SJSA1 (cell line): ENCODE results near the gene GABRR3. TPM values are rescaled to one million over a fixed set of nuclear protein-coding genes. Genes with fewer than 3 reads are reported as not detected.
"Not testable (repeated sequence)": the region's sequence is repeated elsewhere in the genome, so short reads cannot be mapped to it uniquely, and the experiment has no call there.

Experiments
- DNase-seq, 2 experiments: peaks; one replicate each; pipeline ENCODE4 v3.0.0-alpha.2; 2015 to 2020; ENCODE audit warnings: low spot score in 2 of 2, low read depth in 1 of 2
- H3K27ac ChIP-seq: fragments of 250-450 bp; sonication (Bioruptor Pico); 2 replicates; pipeline ENCODE4 v1.5.1; 2020; ENCODE audit warnings: mild to moderate bottlenecking, moderate library complexity
- H3K27me3 ChIP-seq: fragments of 250-450 bp; sonication (Bioruptor Pico); replicated peaks from 2 replicates; pipeline ENCODE4 v1.5.1; 2020; ENCODE audit warnings: mild to moderate bottlenecking, moderate library complexity
- H3K36me3 ChIP-seq: fragments of 250-450 bp; sonication (Bioruptor Pico); 2 replicates; pipeline ENCODE4 v1.5.1; 2020; ENCODE audit warnings: mild to moderate bottlenecking
- H3K4me1 ChIP-seq: fragments of 250-450 bp; sonication (Bioruptor Pico); replicated peaks from 2 replicates; pipeline ENCODE4 v1.6.1; 2021; ENCODE audit warnings: mild to moderate bottlenecking
- H3K4me3 ChIP-seq: fragments of 250-450 bp; sonication (Bioruptor Pico); 2 replicates; pipeline ENCODE4 v1.5.1; 2020; ENCODE audit warnings: mild to moderate bottlenecking
- H3K9me3 ChIP-seq: fragments of 250-450 bp; sonication (Bioruptor Pico); replicated peaks from 2 replicates; pipeline ENCODE4 v1.5.1; 2020; ENCODE audit warnings: mild to moderate bottlenecking
- total RNA-seq: library from RNA; depleted of rRNA; stranded (reverse); fragments of >200 nt; shearing (Covaris generic); gene quantifications from 2 replicates; pipeline ENCODE4 v1.2.3, GENCODE V29; 2014

Gene GABRR3
- total RNA-seq, 1 experiment from 2014 or later, result not detected

DNA sequence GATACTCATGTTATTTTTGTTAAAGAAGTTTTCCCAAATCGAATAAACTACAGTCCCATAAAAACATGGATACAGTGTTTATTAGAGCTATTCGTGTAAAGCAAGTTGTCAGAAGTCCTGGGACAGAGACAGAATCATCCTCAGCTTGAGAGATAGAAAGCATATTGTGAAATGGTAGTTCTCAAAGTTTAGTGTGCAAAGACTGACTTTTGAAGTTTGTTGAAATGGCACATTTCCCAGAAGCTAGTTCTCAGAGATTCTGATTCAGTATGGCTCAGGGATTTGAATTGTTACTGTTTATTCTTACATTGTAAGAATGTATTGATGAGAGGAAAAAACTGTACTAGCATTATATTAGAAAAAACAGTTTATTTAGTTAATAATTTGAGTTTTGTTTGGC, 22.1 kb downstream of the GABRR3 start:
- Histone ChIP-seq H3K36me3 (no peaks in the 10 kb centered on the region), H3K4me1 (no peaks in the 10 kb centered on the region), H3K4me3 (no peak overlapping the region), H3K9me3 (no peaks in the 10 kb centered on the region), H3K27ac (no peak overlapping the region), H3K27me3 (no peaks in the 10 kb centered on the region)
- DNase-seq, result no peak

DNA sequence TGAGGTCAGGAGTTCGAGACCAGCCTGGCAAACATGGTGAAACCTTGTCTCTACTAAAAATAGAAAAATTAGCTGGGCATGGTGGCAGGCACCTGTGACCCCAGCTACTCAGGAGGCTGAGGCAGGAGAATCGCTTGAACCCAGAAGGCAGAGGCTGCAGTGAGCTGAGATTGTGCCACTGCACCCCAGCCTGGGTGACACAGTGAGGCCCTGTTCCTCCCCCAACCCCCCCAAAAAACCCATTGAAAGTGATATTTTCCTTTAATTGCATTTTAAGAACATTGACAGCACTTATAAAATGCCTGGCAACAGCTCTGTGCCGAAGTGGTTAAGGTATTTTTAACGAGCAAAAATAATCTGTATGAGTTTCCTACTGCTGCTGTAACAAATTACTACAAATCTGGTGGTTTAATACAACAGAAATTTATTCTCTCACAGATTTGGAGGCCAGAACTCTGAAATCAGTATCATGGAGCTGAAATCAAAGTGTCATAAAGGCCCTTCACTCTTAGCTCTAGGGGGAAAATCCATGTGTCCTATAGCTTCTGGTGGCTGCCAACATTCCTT, 24.1 kb downstream of the GABRR3 start:
- H3K9me3 ChIP-seq, H3K4me3 ChIP-seq, H3K27ac ChIP-seq, H3K4me1 ChIP-seq, H3K36me3 ChIP-seq, H3K27me3 ChIP-seq, DNase-seq: not testable (repeated sequence)

DNA sequence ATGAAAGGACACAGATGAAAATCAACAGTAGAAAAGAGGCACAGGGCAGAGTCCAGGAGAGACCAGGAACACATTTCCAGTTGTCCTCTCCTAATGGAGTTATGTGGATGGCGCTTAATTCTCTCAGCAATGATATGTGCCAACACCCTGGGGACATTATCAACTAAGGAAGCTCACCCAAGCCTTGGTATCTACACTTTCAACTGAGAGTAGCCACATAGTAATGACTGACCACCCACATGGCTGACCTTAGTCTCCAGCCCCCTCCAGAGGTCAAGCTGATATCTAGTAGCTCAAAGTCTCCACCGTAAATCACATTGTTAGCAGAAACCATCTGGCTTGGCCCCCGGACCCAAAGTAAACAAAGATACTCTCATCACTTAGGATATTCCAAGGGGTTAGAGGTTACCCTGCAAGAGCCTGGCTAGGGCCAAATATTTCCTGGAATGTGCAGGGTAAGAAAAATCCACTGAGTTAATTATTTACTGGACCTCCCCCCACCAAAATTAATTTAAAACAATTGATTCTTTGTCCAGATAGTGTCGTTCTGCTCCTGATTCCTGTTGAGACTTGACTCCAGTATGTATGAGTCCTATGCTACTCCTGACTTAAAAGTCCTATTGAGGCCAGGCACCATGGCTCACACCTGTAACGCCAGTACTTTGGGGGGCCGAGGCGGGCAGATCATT, 24.8 kb downstream of the GABRR3 start:
- no peaks in the 10 kb centered on the region for H3K9me3 ChIP-seq
- H3K27ac ChIP-seq, result no peak overlapping the region
- no peak overlapping the region for H3K4me3 ChIP-seq
- no peak for DNase-seq
- H3K4me1 ChIP-seq, result no peaks in the 10 kb centered on the region
- H3K36me3 ChIP-seq, result no peaks in the 10 kb centered on the region
- no peaks in the 10 kb centered on the region for H3K27me3 ChIP-seq

DNA sequence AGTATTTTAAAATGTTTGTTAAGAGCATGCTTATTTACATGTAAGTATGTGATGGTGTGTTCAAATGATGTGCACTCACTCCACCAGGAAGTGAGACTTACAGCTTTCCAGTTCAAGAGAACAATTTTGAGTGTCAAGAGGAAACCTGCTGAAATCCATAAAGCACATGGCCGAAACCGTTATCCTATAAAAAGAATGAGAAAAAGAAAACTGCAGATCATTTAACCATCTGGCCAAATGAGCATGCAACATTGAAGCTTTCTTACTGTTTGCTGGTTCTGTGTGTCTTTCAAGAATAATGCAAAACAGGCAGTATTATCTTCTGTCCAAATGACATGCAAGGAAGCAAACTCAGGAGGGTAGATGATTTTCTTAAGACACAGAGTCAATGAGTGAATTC, 26.3 kb downstream of the GABRR3 start:
- no peak overlapping the region for H3K4me3 ChIP-seq
- no peaks in the 10 kb centered on the region for H3K27me3 ChIP-seq
- no peaks in the 10 kb centered on the region for H3K36me3 ChIP-seq
- H3K27ac ChIP-seq, result no peak overlapping the region
- H3K9me3 ChIP-seq, result no peaks in the 10 kb centered on the region
- H3K4me1 ChIP-seq, result no peaks in the 10 kb centered on the region
- DNase-seq, result no peak

DNA sequence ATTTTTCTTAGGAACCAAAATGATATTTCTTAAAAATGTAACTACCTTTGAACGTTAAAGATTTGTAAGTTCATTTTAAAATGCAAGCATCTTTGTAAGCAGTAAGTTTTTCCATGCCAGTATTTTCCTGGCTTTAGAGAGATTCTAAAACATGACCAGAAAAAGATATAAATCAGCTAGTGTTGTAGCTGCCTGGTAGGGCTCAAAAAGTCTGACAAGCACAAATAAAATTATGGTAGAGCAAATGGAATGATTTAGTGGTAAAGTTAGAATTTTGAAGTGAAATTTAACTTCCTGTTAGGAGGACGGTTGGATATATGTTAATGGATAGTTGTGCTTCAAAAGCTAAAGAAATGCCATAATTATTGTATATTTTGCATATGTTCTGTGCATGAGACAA, 29.7 kb downstream of the GABRR3 start:
- Histone ChIP-seq H3K4me3 (no peak overlapping the region), H3K27ac (no peak overlapping the region), H3K36me3 (no peaks in the 10 kb centered on the region), H3K27me3 (no peaks in the 10 kb centered on the region), H3K9me3 (no peaks in the 10 kb centered on the region), H3K4me1 (no peaks in the 10 kb centered on the region)
- no peak for DNase-seq

DNA sequence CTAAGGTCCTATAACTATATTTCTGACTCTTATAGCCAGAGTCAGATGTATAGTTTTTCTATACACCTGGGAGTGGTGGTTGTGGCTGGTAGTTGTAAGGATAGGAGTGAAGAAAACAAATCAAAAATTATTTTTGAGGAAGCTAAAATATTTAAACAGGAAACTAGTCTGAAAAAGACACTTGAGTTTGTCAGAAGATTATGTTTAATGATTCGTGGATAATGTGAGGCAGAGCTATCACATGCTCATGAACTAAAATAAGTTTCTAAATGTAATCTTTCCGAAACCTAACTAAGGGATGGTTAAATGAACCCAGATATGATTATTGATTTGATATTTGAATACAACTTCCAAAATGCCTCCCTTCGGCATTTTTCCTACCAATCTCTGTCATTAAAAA, 30.4 kb downstream of the GABRR3 start:
- no peak overlapping the region for H3K27ac ChIP-seq
- no peak overlapping the region for H3K4me3 ChIP-seq
- no peaks in the 10 kb centered on the region for H3K9me3 ChIP-seq
- no peak for DNase-seq
- H3K27me3 ChIP-seq, result no peaks in the 10 kb centered on the region
- H3K4me1 ChIP-seq, result no peaks in the 10 kb centered on the region
- no peaks in the 10 kb centered on the region for H3K36me3 ChIP-seq

- Histone ChIP-seq H3K36me3 (no peaks in the 10 kb centered on the region), H3K4me1 (no peaks in the 10 kb centered on the region), H3K4me3 (no peak overlapping the region), H3K27me3 (no peaks in the 10 kb centered on the region; the same call in 1 of the 2 replicates), H3K27ac (no peak overlapping the region), H3K9me3 (no peaks in the 10 kb centered on the region)
- no peak for DNase-seq
These were observed 31.7 kb downstream of the GABRR3 start for GRCh38 chr3:98003306-98003969.

DNA sequence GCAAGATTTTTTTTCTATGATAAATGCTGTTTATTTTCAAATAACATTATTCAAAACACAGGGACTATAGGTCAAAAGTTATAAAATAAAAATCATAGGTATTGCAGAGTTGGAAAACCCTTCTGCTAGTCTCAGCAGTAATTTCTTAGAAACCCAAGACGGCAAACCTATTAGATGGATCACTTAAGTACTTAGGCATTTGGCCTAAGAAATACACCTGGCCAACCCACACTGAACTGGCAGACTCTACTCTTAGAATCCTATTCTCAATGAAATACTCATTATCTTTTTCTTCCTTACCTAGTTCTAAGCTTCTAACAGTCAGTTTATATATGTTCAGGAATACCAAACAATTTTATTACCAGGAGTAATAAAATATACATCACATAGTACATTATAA, 32.4 kb downstream of the GABRR3 start:
- H3K4me3 ChIP-seq, result no peak overlapping the region
- no peaks in the 10 kb centered on the region for H3K36me3 ChIP-seq
- no peaks in the 10 kb centered on the region for H3K9me3 ChIP-seq
- H3K27ac ChIP-seq, result no peak overlapping the region
- no peak for DNase-seq
- no peaks in the 10 kb centered on the region; the same call in 1 of the 2 replicates for H3K27me3 ChIP-seq
- H3K4me1 ChIP-seq, result no peaks in the 10 kb centered on the region

DNA sequence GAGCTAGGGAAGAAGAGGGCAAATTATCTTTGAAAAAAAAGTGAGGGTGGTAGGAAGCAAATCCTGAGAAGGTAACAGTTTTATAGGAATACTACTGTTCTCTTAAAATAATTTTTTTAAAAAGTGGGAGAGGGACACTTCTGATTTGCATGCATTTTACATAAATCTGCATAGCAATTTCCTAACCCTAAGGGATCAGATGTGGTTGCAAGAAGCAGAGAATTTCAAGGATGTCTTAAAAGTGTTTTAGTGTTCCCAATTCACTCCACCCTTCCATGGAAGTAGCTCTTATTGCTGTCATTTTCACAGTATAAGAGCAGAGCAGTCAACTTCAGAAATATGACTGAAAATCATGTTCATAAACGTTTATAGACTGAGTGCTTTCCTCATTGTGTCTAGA, 35.1 kb downstream of the GABRR3 start:
- Histone ChIP-seq H3K27ac (no peak overlapping the region), H3K9me3 (no peaks in the 10 kb centered on the region), H3K36me3 (no peaks in the 10 kb centered on the region), H3K4me1 (no peaks in the 10 kb centered on the region), H3K27me3 (no peaks in the 10 kb centered on the region; the same call in 1 of the 2 replicates), H3K4me3 (no peak overlapping the region)
- no peak for DNase-seq

DNA sequence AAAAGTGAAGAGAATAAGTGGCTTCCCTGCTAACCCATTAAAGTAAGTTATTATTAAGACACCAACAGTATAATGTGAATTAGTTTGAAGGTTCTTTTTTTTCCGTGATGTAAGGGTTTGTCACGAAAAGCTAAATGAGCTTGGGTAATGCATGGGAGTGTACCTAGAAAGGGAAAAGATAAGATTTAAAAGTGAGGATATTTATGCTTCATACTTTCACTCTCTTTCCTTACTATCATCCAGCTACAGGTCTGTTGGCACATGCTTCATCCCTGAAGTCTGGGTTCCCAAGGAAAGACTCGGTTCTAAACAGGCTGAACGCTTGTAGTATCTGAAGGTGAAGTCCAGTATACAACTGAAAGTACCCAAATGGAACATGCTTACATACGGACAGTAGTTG, 36.0 kb downstream of the GABRR3 start:
- Histone ChIP-seq H3K36me3 (no peaks in the 10 kb centered on the region), H3K4me3 (no peak overlapping the region), H3K27ac (no peak overlapping the region), H3K27me3 (no peaks in the 10 kb centered on the region; the same call in 1 of the 2 replicates), H3K4me1 (no peaks in the 10 kb centered on the region), H3K9me3 (no peaks in the 10 kb centered on the region)
- no peak for DNase-seq

- DNase-seq, result no peak
- Histone ChIP-seq H3K27ac (no peak overlapping the region), H3K36me3 (no peaks in the 10 kb centered on the region), H3K27me3 (no peaks in the 10 kb centered on the region; the same call in 1 of the 2 replicates), H3K4me1 (no peaks in the 10 kb centered on the region), H3K9me3 (no peaks in the 10 kb centered on the region), H3K4me3 (no peak overlapping the region)
These were observed 38.1 kb downstream of the GABRR3 start for GRCh38 chr3:97996988-97997387.

GRCh38 chr3:97994328-97994945, 40.7 kb downstream of the GABRR3 start:
- Histone ChIP-seq H3K4me3 (no peak overlapping the region), H3K36me3 (no peaks in the 10 kb centered on the region), H3K27me3 (no peaks in the 10 kb centered on the region; the same call in 1 of the 2 replicates), H3K9me3 (no peaks in the 10 kb centered on the region), H3K27ac (no peak overlapping the region), H3K4me1 (no peaks in the 10 kb centered on the region)
- DNase-seq, result no peak

DNA sequence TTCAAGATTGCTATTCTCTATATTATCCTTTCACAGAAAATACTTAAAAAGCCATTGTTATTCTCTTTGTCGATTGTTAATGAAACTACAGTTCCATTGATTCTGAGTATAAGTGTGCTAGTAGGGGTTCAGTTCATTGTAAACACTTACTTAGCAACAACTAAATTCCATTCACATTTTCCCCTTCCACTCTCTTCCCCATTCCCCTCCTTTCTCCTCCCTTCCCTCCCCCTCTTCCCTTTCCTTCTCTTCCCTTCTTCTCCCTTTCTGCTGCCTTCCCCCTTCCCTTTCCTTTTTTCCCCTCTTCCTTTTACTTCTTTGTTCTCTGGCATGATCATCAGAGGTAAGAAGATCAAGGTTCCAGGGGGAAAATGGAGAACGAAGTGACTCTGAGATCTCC, 41.6 kb downstream of the GABRR3 start:
- no peak overlapping the region for H3K4me3 ChIP-seq
- no peaks in the 10 kb centered on the region for H3K4me1 ChIP-seq
- no peak for DNase-seq
- H3K9me3 ChIP-seq, result no peaks in the 10 kb centered on the region
- no peak overlapping the region for H3K27ac ChIP-seq
- H3K36me3 ChIP-seq, result no peaks in the 10 kb centered on the region
- no peaks in the 10 kb centered on the region for H3K27me3 ChIP-seq

DNA sequence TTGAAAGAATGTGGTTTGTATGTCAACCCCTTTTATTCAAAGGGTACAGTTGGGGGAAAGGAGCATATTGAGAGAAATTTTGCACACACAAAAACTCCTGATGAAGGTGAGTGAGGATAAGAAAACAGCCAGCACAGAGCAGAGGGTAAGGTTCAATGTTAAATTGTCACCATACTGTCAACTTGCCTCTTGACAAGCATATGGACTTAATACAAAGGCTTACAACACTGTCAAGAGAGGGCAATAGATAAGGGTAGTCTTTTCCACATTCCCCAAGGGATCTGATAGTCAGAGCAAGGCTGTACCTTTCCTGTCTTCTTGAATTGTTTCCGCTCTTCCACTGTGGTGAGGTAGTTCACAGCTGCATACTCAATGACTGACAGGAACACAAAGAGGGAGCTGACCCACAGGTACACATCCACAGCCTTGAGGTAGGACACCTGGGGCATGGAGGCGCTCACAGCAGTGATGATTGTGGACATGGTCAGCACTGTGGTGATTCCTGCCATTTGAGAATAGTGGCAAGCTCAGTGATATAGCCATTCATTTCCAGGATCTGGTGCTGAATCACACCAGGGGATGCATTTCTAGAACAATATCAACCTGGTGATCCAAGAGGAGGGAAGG, 42.5 kb downstream of the GABRR3 start:
- DNase-seq, result no peak
- no peaks in the 10 kb centered on the region for H3K9me3 ChIP-seq
- H3K36me3 ChIP-seq, result no peaks in the 10 kb centered on the region
- no peaks in the 10 kb centered on the region for H3K4me1 ChIP-seq
- no peaks in the 10 kb centered on the region for H3K27me3 ChIP-seq
- no peak overlapping the region for H3K4me3 ChIP-seq
- H3K27ac ChIP-seq, result no peak overlapping the region
